SK-N-MC (cell line): ENCODE measurements around the gene VPS52.
A peak's percentile ranks its signal among the peaks of the same experiment; 100 is the strongest.
"Not testable (repeated sequence)": the region's sequence is repeated elsewhere in the genome, so short reads cannot be mapped to it uniquely, and the experiment has no call there.

Experiments used
- DNase-seq: peaks from one replicate; pipeline ENCODE4 v3.0.0-alpha.2; 2011; ENCODE audit warnings: low read depth, low spot score
- H3K27ac ChIP-seq: fragments of 200-600 bp; sonication (generic); 2 replicates; pipeline ENCODE4 v1.5.1; 2016; ENCODE audit warnings: mixed run types
- H3K36me3 ChIP-seq: fragments of 200-600 bp; sonication (generic); 2 replicates; pipeline ENCODE4 v1.6.1; 2017; ENCODE audit warnings: antibody characterized with exemption, low read length, mixed read lengths; ENCODE audit not compliant: insufficient read depth
- H3K4me3 ChIP-seq: fragments of 200-600 bp; sonication (generic); 2 replicates; pipeline ENCODE4 v1.5.1; 2016
- H3K9ac ChIP-seq: fragments of 200-600 bp; sonication (generic); 2 replicates; pipeline ENCODE4 v1.8.0; 2017; ENCODE audit warnings: mixed run types, mixed read lengths; ENCODE audit not compliant: insufficient read length
- H3K9me3 ChIP-seq: fragments of 200-600 bp; sonication (generic); 2 replicates; pipeline ENCODE4 v1.6.1; 2017; ENCODE audit warnings: low read depth, mild to moderate bottlenecking, antibody characterized with exemption, low read length, moderate library complexity, mixed read lengths
- EZH2 ChIP-seq: fragments of 200-600 bp; sonication (generic); IDR thresholded peaks from one replicate; pipeline ENCODE4 v1.6.1; 2017; ENCODE audit warnings: antibody characterized with exemption
- FOXP2 ChIP-seq: optimal IDR thresholded peaks from 2 replicates; pipeline ENCODE3; 2011; ENCODE audit warnings: mild to moderate bottlenecking, moderate library complexity; ENCODE audit not compliant: insufficient read depth; ENCODE audit errors: extremely low read length, control extremely low read depth
- POLR2AphosphoS5 ChIP-seq: IDR thresholded peaks from 2 replicates; pipeline ENCODE4 v1.6.1; 2012; ENCODE audit warnings: mild to moderate bottlenecking, low read depth, low read length, borderline replicate concordance

VPS52 gene

GRCh38 chr6:33288921-33289783, 17.5 kb upstream of the VPS52 start, which contains the start of the genes PFDN6 and WDR46:
TSS of gene PFDN6 (plus strand) at chr6:33289601. CDS start at chr6:33289857, 256 bp downstream.
TSS of gene WDR46 (minus strand) at chr6:33289239. CDS start at chr6:33289170, 69 bp downstream.
- peak; percentile 85 for DNase-seq
- H3K36me3 ChIP-seq, result peaks cover 48% of the 10 kb centered on the region
- TF ChIP-seq FOXP2 (no peak), POLR2AphosphoS5 (peak; percentile 79), EZH2 (no peak)

GRCh38 chr6:33288141-33288920, 16.7 kb upstream of the VPS52 start:
- no peak for TF ChIP-seq EZH2
- TF ChIP-seq POLR2AphosphoS5, result no peak
- TF ChIP-seq FOXP2, result no peak
- peak overlapping the region; percentile 90 for H3K4me3 ChIP-seq
- H3K9me3 ChIP-seq, result no peaks in the 10 kb centered on the region
- H3K9ac ChIP-seq, result peak overlapping the region; percentile 93
- H3K27ac ChIP-seq, result no peak overlapping the region
- no peak for DNase-seq
- peaks cover 48% of the 10 kb centered on the region for H3K36me3 ChIP-seq

More at GRCh38 chr6:33288921-33289783, 17.5 kb upstream of the VPS52 start, which contains the start of the genes PFDN6 and WDR46:
- Histone ChIP-seq H3K9ac (peak within 1 kb of the TSS; percentile 93), H3K9me3 (no peaks in the 10 kb centered on the region), H3K27ac (0 out of 2 replicates have a peak within 1 kb of the TSS, but pooled peaks have one; percentile 49), H3K4me3 (peak within 1 kb of the TSS; percentile 90)

GRCh38 chr6:33286946-33287914, 15.6 kb upstream of the VPS52 start:
- Histone ChIP-seq H3K27ac (no peak overlapping the region), H3K9ac (no peak overlapping the region), H3K36me3 (peaks cover 48% of the 10 kb centered on the region), H3K9me3 (no peaks in the 10 kb centered on the region), H3K4me3 (no peak overlapping the region; the same call in 1 of the 2 replicates)
- TF ChIP-seq POLR2AphosphoS5 (no peak), FOXP2 (no peak), EZH2 (no peak)
- DNase-seq, result no peak

- H3K9ac ChIP-seq, result not testable (repeated sequence)
Observed at GRCh38 chr6:33285214-33285613, 13.5 kb upstream of the VPS52 start.

GRCh38 chr6:33280539-33280938, 8.9 kb upstream of the VPS52 start:
- no peak for DNase-seq
- no peak overlapping the region for H3K27ac ChIP-seq
- H3K4me3 ChIP-seq, result no peak overlapping the region
- H3K9ac ChIP-seq, result no peak overlapping the region
- TF ChIP-seq POLR2AphosphoS5 (no peak), EZH2 (no peak), FOXP2 (no peak)
- no peaks in the 10 kb centered on the region for H3K9me3 ChIP-seq
- H3K36me3 ChIP-seq, result peaks cover 33% of the 10 kb centered on the region

More at GRCh38 chr6:33285214-33285613, 13.5 kb upstream of the VPS52 start:
- not testable (repeated sequence) for H3K27ac ChIP-seq, H3K4me3 ChIP-seq, DNase-seq, H3K9me3 ChIP-seq
- peaks cover 40% of the 10 kb centered on the region for H3K36me3 ChIP-seq

- Histone ChIP-seq H3K9ac (no peak overlapping the region), H3K4me3 (no peak overlapping the region), H3K27ac (no peak overlapping the region), H3K9me3 (no peaks in the 10 kb centered on the region), H3K36me3 (peaks cover 34% of the 10 kb centered on the region)
- DNase-seq, result no peak
- TF ChIP-seq FOXP2, result no peak
Observed at GRCh38 chr6:33279971-33280511, 8.4 kb upstream of the VPS52 start.

GRCh38 chr6:33279257-33279695, 7.6 kb upstream of the VPS52 start:
- H3K4me3 ChIP-seq, result no peak overlapping the region
- TF ChIP-seq POLR2AphosphoS5 (no peak; the same call in 1 of the 2 replicates), FOXP2 (no peak), EZH2 (no peak)
- H3K27ac ChIP-seq, result no peak overlapping the region
- no peak overlapping the region for H3K9ac ChIP-seq
- H3K9me3 ChIP-seq, result no peaks in the 10 kb centered on the region
- peaks cover 34% of the 10 kb centered on the region for H3K36me3 ChIP-seq
- DNase-seq, result no peak
